Vagina (tissue), 2 donors: ENCODE measurements around the gene CFAP69.

Source experiments
- POLR2A ChIP-seq, 2 donors: fragments of 450-650 bp; IDR thresholded peaks; one replicate each; pipeline ENCODE4 v1.6.1; 2017; ENCODE audit warnings: antibody characterized with exemption in 2 of 2, mild to moderate bottlenecking in 2 of 2, moderate library complexity in 2 of 2
- POLR2AphosphoS5 ChIP-seq, 2 donors: sonication (generic); formaldehyde crosslinking; IDR thresholded peaks; one replicate each; pipeline ENCODE4 v1.9.0; 2017; ENCODE audit warnings: antibody characterized with exemption in 2 of 2, mild to moderate bottlenecking in 2 of 2, low read depth in 1 of 2; ENCODE audit not compliant: insufficient read depth in 1 of 2

DNA sequence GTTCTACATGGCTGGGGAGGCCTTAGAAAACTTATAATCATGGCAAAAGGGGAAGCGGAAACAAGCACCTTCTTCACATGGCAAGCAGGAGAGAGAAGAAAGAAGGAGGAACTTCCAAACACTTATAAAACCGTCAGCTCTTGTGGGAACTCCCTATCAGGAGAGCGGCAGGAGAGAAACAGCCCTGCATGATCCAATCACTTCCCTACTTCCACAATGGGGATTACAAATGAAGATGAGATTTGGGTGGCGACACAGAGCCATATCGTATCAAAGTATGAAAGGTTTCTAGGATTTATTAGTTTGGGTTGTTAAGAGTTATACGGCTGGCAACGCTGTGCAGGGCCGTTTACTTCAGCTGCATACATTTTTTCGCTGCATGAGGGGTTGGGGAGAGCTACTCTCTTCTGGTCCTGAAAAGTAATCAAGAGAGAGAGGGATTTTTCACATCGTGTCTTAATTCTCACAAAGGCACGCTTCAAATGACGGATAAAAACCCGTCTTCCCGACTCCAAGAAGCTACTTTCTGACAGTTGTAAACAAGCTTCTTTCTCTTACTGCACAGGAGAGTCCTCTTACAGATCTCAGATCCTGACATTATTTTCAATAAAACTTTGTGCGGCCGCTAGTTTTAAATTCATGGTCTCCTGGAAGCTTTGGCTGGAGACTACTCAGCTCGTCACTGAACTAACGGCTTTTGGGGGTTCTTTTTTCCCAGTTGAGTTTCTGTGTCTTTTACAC lies 100.8 kb downstream of the CFAP69 start:
- TF ChIP-seq POLR2AphosphoS5 (IDR thresholded peaks at IDR 0.05; ENCODE audit: insufficient read depth in 1 of 2, low read depth in 1 of 2) (no peak), POLR2A (IDR thresholded peaks at IDR 0.05) (no peak)
